Cortex of kidney (tissue), 1 donor: ENCODE results near the gene MAGI3.
"Not testable (repeated sequence)": the region's sequence is repeated elsewhere in the genome, so short reads cannot be mapped to it uniquely, and the experiment has no call there.

Source experiments
- DNase-seq: peaks from one replicate; lab custom pipeline; 2025; lab: John Stamatoyannopoulos, UW

The MAGI3 gene

GRCh38 chr1:113517983-113518382, 127.7 kb downstream of the MAGI3 start:
- DNase-seq, result no peak

GRCh38 chr1:113519556-113519955, 129.2 kb downstream of the MAGI3 start:
- no peak for DNase-seq

GRCh38 chr1:113530021-113530420, 139.7 kb downstream of the MAGI3 start:
- DNase-seq, result no peak

GRCh38 chr1:113531321-113531720, 141.0 kb downstream of the MAGI3 start:
- no peak for DNase-seq

GRCh38 chr1:113533061-113533460, 142.7 kb downstream of the MAGI3 start:
- no peak for DNase-seq

GRCh38 chr1:113534130-113534817, 144.0 kb downstream of the MAGI3 start:
- no peak for DNase-seq

- DNase-seq, result no peak
Measured at GRCh38 chr1:113534875-113535274, 144.6 kb downstream of the MAGI3 start.

GRCh38 chr1:113536182-113536780, 146.0 kb downstream of the MAGI3 start:
- no peak for DNase-seq

GRCh38 chr1:113538225-113538624, 147.9 kb downstream of the MAGI3 start:
- DNase-seq, result no peak

- DNase-seq, result no peak
Measured at GRCh38 chr1:113540335-113540734, 150.0 kb downstream of the MAGI3 start.

- no peak for DNase-seq
Measured at GRCh38 chr1:113541106-113541505, 150.8 kb downstream of the MAGI3 start.

GRCh38 chr1:113542221-113542701, 151.9 kb downstream of the MAGI3 start:
- DNase-seq, result no peak

- DNase-seq, result no peak
Measured at GRCh38 chr1:113543110-113543509, 152.8 kb downstream of the MAGI3 start.

GRCh38 chr1:113545210-113545609, 154.9 kb downstream of the MAGI3 start:
- no peak for DNase-seq

GRCh38 chr1:113545626-113546025, 155.3 kb downstream of the MAGI3 start:
- DNase-seq, result no peak

- no peak for DNase-seq
Measured at GRCh38 chr1:113551728-113552127, 161.4 kb downstream of the MAGI3 start.

- DNase-seq, result no peak
Measured at GRCh38 chr1:113552244-113552643, 161.9 kb downstream of the MAGI3 start.

GRCh38 chr1:113557187-113557586, 166.9 kb downstream of the MAGI3 start:
- DNase-seq, result no peak

- DNase-seq, result no peak
Measured at GRCh38 chr1:113565621-113566020, 175.3 kb downstream of the MAGI3 start.

- no peak for DNase-seq
Measured at GRCh38 chr1:113567427-113567826, 177.1 kb downstream of the MAGI3 start.

GRCh38 chr1:113575744-113576260, 185.5 kb downstream of the MAGI3 start:
- not testable (repeated sequence) for DNase-seq

GRCh38 chr1:113576271-113576670, 186.0 kb downstream of the MAGI3 start:
- no peak for DNase-seq

- DNase-seq, result no peak
Measured at GRCh38 chr1:113579256-113580018, 189.1 kb downstream of the MAGI3 start.
